HG03045 (cell line): ENCODE results near the gene EPB41L5.
"Not testable (repeated sequence)": the region's sequence is repeated elsewhere in the genome, so short reads cannot be mapped to it uniquely, and the experiment has no call there.

Source experiments
- ATAC-seq: cut with Tn5 transposase; IDR thresholded peaks from one replicate; pipeline ENCODE4 v1.9.1; 2021; ENCODE audit warnings: mild to moderate bottlenecking, moderate library complexity; ENCODE audit not compliant: unreplicated experiment

The EPB41L5 gene

DNA sequence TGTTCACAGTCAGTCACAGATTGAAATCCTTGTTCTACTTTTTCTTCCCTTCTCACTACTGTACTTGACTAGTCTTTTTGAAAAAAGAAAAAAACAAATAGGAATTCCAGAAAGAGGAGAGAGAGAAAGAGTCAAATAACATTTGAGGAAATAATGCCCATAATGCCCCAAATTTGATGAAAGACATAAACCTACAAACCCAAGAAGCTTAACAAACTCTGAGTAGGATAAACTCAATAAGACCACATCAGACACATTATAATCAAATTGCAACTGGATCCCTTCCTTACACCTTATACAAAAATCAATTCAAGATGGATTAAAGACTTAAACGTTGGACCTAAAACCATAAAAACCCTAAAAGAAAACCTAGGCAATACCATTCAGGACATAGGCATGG, 179.4 kb downstream of the EPB41L5 start:
- no peak for ATAC-seq

DNA sequence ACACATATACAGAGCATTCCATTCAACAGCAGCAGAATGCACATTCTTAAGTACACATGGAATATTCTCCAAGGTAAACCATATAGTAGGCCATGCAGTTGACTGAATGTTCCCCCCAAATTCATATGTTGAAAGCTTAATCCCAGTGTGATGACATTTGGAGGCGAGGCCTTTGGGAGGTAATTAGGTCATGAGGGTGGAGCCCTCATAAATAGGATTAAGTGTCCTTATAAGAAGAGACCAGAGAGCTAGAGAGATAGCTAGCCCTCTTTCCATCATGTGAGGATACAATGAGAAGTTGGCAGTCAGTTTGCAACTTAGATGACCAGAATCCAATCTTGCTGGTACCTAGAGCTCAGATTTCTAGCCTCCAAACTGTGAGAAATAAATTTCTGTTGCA, 182.7 kb downstream of the EPB41L5 start:
- ATAC-seq, result no peak

DNA sequence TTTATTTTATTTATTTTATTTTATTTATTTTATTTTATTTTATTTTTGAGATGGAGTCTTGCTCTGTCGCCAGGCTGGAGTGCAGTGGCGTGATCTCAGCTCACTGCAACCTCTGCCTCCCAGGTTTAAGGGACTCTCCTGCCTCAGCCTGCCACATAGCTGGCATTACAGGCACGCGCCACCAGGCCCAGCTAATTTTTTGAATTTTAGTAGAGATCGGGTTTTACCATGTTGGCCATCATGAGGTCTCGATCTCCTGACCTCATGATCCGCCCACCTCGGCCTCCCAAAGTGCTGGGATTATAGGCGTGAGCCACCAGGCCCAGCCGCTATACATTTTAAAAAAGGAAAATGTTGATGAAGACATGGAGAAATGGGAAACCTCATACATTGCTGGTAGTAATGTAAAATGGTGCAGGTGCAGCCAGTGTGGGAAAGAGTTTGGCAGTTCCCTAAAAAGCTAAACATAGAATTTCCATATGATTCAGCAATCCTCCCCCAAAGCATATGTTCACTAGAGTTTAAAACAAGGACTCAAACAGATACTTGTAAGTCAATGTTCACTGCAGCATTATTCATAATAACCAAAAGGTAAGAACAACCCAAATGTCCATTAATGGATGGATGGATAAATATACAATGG, 187.1 kb downstream of the EPB41L5 start:
- ATAC-seq, result not testable (repeated sequence)

DNA sequence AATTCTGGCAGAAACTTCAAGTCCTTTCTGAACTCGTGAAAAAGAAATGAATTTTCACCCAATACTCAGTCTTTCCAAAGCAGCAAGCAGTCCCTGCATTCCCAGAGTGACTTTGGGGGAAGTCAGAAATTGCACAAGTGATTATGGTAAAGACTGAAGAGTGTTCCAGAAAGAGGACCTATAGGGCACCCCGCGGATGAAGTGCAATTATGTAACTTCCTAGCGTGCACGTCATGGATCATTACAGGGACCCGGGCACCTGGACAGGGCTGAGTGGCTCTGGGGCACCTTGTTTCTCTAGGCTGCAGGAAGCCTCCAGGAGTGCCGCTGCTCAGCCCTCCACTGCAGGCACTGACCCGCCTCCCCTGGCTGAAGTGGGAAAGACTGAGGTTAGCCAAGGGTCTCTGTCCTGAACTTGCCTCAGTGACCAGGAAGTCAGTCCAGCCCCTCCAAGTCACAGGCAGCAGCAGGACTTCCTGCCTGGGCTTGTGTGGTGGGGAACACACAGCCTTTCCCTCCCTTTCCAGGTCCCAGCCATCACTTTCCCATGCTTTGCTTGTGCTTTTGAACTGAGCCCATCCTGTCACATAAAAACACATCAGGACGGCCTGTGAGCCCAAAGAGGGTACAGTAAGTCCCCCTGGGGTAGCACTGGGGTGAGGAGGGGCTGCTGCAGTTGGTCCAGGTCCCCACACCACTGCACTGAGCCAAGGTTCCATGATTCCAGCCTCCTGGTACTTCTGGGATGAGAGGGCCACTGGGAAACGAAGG, 190.6 kb downstream of the EPB41L5 start:
- ATAC-seq, result no peak

DNA sequence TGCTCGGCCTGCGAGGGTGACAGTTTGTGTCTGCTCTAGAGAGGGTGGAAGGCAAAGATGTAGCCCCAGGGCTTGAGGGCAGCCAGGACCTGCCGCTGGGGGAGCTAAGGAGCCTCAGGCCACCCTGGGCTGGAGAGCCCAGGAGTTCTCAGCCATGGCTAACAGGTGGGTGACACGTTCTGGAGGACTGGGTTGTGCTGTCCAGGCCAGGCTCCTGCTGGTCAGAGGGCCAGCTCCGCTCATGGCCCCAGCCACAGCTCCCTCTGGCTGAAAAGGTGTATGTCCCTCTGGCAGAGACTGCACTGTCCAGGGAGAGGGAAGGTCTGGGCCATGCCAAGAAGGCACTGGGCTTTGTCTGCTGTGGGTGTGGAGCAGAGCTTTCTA, 191.1 kb downstream of the EPB41L5 start:
- no peak for ATAC-seq

DNA sequence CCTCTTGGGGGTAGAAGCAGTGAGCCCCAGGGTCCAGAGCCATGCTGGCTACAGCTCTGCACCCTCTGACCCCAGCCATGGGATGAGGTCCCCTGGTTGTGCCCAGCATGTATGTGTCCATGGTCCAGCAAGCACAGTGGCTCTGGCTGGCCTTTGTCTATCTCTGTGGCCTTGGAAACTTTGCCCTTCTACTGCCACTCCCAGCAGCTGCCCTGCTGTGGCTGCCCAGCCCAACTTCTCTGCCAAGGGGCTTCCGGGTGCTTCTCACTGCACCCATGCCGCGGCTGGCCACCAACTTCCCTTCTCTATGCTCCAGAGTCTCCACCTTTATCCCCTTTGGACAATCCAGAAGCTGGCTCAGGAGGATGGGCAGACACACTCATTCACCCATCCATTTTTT, 191.5 kb downstream of the EPB41L5 start:
- no peak for ATAC-seq

DNA sequence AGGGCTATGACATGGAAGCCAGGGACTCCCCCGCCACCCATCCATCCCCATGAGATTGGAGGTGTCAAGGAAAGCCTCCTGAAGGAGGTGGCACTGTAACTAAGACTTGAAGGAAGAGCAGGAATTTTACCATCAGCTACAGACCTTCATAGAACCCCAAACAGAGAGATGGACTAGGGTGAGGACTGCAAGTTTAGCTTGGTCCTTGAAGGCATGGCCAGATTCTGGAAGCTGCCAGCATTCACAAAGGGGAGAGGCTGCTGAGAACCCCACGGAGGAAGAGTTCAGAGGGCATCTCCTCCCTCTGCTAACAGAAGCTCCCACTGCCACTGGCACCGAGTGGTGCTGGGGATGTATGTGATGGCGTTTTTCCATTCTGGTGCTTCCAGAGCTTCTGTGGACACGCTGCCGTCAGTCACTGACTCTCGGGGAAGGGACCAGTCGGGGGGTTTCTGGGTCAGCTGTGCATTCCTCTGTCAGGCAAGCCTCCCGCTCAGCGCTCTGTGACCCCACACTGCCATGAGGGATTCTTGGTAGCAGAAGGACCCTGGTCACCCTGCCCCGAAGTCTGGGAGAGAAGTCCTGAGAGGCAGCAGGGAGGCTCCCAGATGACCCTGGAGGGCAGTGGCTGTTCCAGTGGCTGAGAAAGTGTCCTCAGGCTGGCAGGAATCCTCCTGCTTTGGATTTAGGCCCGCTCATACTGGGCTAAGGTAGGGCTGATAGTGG, 192.2 kb downstream of the EPB41L5 start:
- ATAC-seq, result no peak

DNA sequence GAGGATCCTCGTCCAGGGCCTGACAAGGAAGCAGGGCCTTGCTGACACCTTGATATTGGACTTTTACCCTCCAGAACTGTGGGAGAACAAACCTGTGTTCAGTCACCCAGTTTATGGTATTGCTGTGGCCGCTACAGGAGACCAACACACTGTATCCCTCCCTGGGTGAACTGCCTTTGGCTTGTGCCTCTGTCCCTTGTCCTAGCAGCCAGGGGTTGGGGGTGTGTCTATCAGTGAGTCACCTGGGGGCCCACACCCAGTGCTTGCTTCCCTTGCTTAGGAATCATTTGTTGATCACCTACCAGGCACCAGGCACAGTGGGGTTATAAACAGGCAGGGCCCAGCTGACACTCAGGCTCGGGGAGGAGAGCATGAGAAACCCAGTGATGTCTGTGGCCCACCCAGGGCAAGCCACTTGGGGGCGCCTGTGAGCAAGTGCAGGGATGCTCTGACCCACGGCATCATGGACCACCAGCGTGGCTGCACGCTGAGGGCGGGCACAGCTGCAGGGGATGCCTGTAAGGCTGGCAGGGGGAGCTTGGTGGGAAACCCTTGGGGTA, 193.2 kb downstream of the EPB41L5 start:
- ATAC-seq, result no peak

DNA sequence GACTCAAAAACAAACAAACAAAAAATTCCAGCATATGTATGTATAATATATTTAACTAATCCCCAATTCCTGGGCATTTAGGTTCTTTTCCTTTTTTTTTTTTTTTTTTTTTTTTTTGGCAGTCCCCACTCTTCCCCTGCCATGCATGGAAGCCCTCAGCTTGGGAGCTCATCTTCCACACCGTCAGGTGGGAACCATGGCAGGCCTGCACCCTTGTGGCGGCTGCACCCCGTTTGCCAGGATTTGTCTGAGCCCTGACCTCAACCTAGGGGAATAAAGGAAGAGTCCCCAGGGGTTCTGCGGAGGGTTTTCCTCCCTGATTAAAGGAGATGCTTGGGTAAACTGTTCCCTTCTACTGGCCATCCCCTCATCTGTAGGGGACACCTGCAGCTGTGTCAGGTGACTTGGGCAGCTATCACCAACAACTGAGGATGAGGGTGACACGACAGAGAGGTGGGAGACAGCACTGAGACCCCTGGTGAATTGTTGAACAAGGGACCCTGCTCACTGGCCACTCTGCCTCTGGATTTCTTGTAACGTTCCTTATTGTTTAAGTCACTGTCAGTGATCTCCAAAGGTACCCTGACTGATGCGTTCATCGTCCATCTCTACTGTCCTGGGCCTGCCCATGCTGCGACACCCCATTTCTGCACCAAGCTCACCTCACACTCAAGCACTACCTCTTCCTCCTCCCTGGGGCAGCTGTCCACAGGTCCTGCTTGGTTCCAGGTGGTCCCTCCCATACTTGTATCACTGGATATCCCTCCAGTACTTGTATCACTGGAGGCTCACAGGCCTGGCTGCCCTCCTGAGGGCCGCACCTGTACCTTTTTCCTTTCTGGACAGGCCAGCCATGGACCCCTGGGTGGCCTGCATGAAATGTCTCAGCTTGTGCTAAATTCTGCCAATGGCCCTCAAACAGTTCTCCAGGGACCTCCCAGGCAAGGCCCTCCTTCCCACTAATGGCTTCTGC, 195.8 kb downstream of the EPB41L5 start:
- ATAC-seq, result no peak

DNA sequence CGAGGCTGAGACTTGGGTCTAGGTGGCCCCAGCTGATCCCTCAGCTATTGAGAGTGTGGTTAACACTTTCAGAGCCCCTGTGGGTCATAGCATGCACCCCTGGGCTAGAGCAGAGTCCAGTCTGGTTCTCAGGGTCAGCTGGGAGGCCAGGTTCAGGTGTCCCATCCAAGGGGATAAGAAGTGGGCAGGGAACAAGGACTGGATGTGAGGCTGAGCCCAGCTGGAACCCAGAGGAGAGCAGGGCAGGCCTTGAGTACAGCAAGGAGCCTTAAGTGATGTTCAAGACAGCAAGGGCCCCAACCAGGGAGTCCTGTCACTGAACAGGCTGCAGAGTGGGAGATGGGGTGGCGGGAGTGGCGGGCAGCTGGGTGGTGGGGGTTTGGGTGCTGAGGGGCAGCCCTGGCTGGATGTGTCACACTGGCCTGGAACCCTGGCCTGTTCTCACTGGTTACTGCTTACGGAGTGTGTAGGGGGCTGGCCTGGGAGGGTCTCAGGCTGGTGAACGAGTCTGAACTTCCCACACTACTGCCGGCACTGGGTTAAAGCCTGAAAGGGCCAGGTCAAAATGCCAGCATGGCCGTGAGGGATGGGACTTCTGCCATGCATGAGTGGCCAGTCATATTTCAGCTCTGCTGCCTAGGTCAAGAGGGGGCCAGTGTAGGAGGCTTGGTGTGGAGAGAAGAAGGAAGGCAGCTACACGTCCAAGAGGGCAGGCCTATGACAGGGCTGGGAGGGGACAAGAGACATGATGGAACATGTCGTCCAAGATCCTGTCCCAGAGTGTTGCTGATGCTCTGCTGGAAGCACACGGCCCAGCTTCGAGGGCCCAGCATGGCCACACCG, 196.8 kb downstream of the EPB41L5 start:
- ATAC-seq, result no peak

DNA sequence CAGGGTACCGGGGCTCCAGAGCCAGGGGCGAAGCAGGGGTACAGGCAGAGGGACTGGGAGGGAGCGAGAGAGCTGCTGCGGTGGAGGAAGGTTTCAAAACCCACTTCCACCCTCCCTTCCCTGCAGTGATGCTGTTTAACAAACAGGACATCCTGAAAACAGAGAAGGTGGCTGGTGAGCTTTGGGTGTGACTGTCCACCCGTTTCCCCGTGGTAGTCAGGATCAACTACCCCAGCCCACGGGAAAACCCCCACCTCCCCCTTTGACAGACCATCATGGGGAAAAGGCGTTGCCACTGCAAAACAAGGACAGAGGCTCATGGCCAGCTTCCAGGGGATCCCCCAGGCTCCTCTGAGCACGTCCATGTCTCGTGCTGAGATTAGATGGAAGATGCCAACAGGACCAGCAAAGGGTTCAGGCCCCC, 197.4 kb downstream of the EPB41L5 start:
- ATAC-seq, result no peak

DNA sequence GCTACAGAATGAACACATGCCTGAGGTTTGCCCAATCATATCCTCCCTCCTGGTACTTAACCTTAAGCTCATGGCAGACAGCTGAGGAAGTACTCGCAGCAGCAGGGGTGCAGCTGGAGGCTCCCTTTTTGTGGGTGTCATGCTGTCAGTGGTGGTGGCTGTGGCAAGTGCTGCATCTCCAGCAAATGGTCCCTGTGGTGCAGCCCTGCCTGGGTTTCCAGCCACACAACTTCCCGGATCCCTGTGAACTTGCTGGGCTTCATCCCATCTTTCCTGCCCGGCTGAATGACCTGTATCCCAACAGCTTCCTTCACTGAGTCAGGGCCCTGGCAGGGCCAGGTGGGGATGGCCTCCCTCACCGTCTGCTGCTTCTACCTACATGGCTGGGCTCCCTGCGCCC, 205.3 kb downstream of the EPB41L5 start:
- no peak for ATAC-seq

DNA sequence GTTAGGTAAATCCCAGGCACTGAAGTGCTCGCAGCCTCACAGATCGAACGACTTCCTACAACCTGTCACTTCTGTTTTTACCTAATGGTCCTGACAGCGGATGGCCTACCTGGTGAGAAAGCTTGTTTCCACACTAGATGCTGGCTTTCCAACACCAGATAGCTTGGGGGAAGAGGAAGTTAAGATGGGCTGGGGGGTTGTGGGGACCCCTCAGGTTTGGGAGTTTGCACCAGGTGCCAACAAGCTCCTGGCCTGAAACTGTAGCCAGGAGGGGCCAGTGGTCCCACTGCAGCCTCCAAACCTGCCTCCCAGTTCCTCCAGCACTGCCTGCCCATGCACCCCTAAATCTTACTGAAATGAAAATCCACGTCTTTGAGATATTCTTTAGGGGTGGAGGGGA, 206.4 kb downstream of the EPB41L5 start:
- no peak for ATAC-seq

DNA sequence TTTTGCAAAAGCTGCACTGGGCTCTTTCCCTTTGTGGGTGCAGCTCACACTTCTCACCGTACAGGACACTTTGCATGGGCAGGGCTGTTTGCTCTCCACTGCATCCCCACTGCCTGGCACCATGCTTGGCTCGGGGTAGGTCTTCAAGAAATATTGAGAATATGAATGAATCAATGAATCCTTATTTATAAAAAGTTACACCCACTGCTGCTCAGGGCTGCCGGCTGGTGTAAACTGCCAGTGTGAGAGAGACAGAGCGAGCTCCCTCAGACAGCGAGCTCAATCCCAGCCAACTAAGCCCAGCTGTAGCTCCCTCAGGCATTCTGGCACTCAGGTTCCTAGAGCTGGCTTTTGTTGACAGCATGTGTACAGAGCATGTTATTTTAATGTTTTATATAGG, 206.9 kb downstream of the EPB41L5 start:
- no peak for ATAC-seq

DNA sequence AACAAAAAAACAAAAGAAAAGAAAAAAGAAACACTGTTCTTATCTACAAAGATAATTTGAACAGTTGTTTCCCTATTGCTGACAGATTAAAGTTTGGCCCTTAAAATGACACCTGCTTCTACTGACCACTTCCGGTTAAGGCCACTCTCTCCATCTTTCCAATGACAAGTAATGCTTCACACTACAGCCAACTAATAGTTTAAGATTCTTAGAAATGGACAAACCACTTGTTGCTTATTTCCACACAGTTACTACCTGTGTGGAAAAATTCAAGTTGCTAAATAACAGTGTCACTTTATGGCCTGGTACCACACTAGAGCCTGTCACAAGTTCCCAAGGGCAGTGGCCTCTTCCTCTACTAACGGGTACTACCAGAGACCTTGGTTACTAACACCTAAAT, 207.9 kb downstream of the EPB41L5 start:
- no peak for ATAC-seq

DNA sequence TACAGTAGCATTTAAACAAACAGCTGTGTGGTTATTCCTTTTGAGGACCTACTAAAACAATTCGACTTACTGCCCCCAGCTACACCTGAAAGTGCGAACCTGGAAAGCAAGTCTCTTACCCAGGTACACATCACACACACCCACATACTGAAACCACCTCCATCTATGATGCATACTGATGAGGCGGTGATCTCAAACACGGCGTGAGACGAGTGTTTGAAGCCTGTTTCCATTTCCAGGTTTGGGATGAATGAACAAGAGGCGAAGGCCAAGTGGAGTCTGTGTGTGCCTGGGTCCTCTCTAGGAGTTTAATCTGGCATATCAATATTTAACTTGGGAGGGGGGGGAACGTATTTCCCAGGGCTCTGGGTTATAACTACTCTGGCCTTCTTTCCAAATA, 208.7 kb downstream of the EPB41L5 start:
- ATAC-seq, result no peak

DNA sequence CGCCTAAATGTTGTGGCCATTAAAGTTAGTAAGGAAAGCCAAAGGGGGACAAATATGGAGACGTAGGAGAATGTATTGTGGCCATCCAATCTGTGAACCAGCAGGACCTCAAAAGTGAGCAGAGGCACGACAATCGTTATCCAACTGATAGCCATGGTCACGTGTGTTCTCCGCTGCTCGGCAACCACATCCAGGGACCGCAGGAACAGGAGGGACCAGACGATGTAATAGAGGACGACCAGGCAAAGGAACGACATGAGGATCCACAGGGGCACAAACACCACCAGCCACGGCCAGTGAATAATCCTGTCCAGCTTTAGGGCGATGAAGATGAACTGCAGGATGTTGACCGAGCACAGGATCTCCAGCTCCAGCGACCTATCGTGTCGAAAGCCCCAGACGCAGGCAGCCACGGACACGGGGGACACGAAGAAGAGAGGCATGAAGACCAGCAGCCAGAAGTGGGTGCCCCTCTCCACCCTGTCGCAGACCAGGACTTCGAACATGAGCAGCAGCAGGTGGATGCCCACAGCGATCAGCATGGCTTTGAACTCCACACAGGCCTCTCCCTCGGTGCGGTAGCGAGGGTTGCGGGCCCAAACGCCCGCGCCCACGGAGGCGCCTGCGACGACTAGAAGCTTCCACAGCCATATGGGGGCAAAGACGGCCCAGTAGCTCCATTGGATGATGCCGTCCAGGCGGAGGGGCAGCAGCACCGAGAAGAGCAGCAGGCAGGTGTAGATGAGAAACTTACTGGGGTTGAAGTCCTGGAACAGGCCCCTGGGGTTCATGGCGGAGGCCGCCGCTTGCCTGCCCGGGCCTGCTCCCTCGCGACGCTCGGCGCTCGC, 209.5 kb downstream of the EPB41L5 start:
- no peak for ATAC-seq

DNA sequence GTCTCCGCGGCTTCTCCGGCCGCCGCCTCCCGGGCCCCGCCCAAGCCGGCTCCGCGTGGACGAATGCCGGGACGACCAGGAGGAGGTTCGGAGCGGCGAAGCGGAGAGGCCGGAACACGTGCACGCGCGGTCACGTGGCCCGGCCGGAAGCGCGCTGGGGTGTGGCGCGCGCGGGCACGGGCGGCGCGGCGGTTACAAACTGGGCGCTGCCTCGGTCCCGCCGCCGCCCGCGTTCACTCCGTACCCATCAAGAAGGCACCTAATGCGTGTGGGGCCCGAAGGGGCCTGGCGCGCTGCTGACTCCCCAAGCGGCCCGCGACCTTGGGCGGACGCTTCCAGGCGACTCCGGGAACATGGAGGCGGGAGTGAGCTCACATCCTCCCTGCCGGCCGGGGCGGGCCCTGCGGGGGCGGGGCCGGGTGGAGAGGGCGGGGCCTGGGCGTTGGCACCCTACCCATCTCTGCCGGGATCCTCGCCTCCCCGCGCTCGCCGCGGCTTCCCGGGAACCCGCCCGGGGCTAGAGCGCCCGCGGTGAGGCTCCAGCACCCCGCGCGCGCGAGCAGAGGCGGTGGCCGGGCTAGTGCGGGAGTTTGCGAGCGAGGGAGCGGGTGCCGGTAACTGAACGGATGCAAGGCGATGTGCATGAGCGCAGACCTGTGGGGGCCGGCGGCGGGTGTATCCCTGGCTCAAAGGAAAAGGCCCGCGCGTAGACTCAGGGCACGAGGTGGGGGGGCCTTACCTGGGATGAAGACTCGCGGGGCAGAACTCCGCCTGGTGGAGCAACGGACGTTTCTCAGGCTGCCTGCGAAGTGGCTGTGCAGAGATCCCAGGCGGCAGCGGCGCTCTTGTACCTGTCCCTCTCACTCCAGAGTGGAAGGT, 210.4 kb downstream of the EPB41L5 start, which contains the start of gene TMEM185B:
TMEM185B (minus strand) TSS at position 367 of the 879 bp plus-strand sequence. CDS start 424 bp downstream, outside the sequence.
- ATAC-seq, result peak; percentile 90
